HepG2 (cell line): ENCODE data around the gene ARL16. TPM values are rescaled to one million over a fixed set of nuclear protein-coding genes. Genes with fewer than 3 reads are reported as not detected.

ENCODE experiments used
- EHMT2 ChIP-seq: fragments of 200-600 bp; sonication (generic); IDR thresholded peaks from 2 replicates; pipeline ENCODE4 v1.7.0; 2017; ENCODE audit warnings: antibody characterized with exemption, low read depth, low read length, borderline replicate concordance
- ELF1 ChIP-seq: sonication (generic); formaldehyde crosslinking; IDR thresholded peaks from 2 replicates; pipeline ENCODE4 v1.4.0; 2020; ENCODE audit warnings: missing genetic modification reagents
- GTF2F1 ChIP-seq: fragments of 150-350 bp; IDR thresholded peaks from 2 replicates; pipeline ENCODE4 v1.6.1; 2014; ENCODE audit warnings: low read length
- HNF1A ChIP-seq, 2 experiments: sonication (generic) in 1 of 2; formaldehyde crosslinking in 1 of 2; IDR thresholded peaks; 2 replicates each; pipeline versions ENCODE4 v1.4.0 to v1.6.1; 2016 to 2020; ENCODE audit warnings: borderline replicate concordance in 1 of 2, low read depth in 1 of 2, mild to moderate bottlenecking in 1 of 2, missing genetic modification reagents in 1 of 2
- HNF4G ChIP-seq, 2 experiments: sonication (generic) in 1 of 2; formaldehyde crosslinking in 1 of 2; IDR thresholded peaks; 2 replicates each; pipeline versions ENCODE4 v1.4.0 to v1.6.1; 2011 to 2020; ENCODE audit warnings: borderline replicate concordance in 2 of 2, low read depth in 2 of 2, mild to moderate bottlenecking in 2 of 2, low read length in 1 of 2, missing genetic modification reagents in 1 of 2, moderate library complexity in 1 of 2
- KLF16 ChIP-seq, 2 experiments: sonication (generic) in 1 of 2; formaldehyde crosslinking in 1 of 2; IDR thresholded peaks; 2 replicates each; pipeline versions ENCODE4 v1.6.1 to v1.8.0; 2016 to 2023; ENCODE audit warnings: missing genetic modification reagents in 2 of 2, missing compliant biosample characterization in 1 of 2
- MED8 ChIP-seq: sonication (generic); formaldehyde crosslinking; IDR thresholded peaks from 2 replicates; pipeline ENCODE4 v1.8.1; 2023; ENCODE audit warnings: mild to moderate bottlenecking, missing genetic modification reagents; ENCODE audit not compliant: insufficient replicate concordance
- MLLT10 ChIP-seq: sonication (generic); formaldehyde crosslinking; IDR thresholded peaks from 2 replicates; pipeline ENCODE4 v1.4.0; 2020; ENCODE audit warnings: missing genetic modification reagents
- SMARCC2 ChIP-seq: fragments of 450-650 bp; IDR thresholded peaks from 2 replicates; pipeline ENCODE4 v1.6.1; 2017; ENCODE audit warnings: antibody characterized with exemption, mild to moderate bottlenecking
- ZBTB46 ChIP-seq: sonication (generic); formaldehyde crosslinking; IDR thresholded peaks from 2 replicates; pipeline ENCODE4 v1.4.0; 2020; ENCODE audit warnings: mild to moderate bottlenecking, missing genetic modification reagents, borderline replicate concordance
- ZNF451 ChIP-seq: sonication (generic); formaldehyde crosslinking; IDR thresholded peaks from 2 replicates; pipeline ENCODE4 v1.5.0; 2020; ENCODE audit warnings: mild to moderate bottlenecking, missing genetic modification reagents
- ZNF616 ChIP-seq: sonication (generic); formaldehyde crosslinking; IDR thresholded peaks from 2 replicates; pipeline ENCODE4 v1.5.0; 2020; ENCODE audit warnings: low read depth, mild to moderate bottlenecking, missing genetic modification reagents
- ZNF709 ChIP-seq: sonication (generic); formaldehyde crosslinking; IDR thresholded peaks from 2 replicates; pipeline ENCODE4 v1.5.0; 2020; ENCODE audit warnings: mild to moderate bottlenecking, missing genetic modification reagents
- polyA plus RNA-seq, 8 experiments: library from polyadenylated mRNA; depleted of rRNA in 3 of 8; stranded (reverse) in 7 of 8; unstranded in 1 of 8; fragments of >200 nt; fragmentation: Illumina TruSeq in 4 of 8; extraction: Trizol in 4 of 8; gene quantifications; 2 replicates each; pipeline versions ENCODE4 v1.2.1 to v1.2.3, GENCODE V29; 2011 to 2016; ENCODE audit warnings: low read depth in 4 of 8, missing spikeins in 1 of 8, mixed read lengths in 1 of 8; ENCODE audit not compliant: insufficient read depth in 1 of 8
- total RNA-seq, 5 experiments: library from RNA; depleted of rRNA; stranded (reverse); fragments of >200 nt; fragmentation: Illumina TruSeq; extraction: Trizol; gene quantifications; 2 replicates each; pipeline ENCODE4 v1.2.3, GENCODE V29; 2016; ENCODE audit warnings: low read depth in 1 of 5
- TF ChIP-seq, protein P1 (sequence below): sonication (generic); formaldehyde crosslinking; IDR thresholded peaks from 2 replicates; pipeline ENCODE4 v1.4.0; 2020; ENCODE audit warnings: missing genetic modification reagents
- TF ChIP-seq, protein P2 (sequence below): sonication (generic); formaldehyde crosslinking; IDR thresholded peaks from 2 replicates; pipeline ENCODE4 v1.4.0; 2020; ENCODE audit warnings: missing genetic modification reagents
- TF ChIP-seq, protein P3 (sequence below): sonication (generic); IDR thresholded peaks from 2 replicates; pipeline ENCODE4 v1.6.1; 2016; ENCODE audit warnings: low read depth, borderline replicate concordance

ARL16 gene
- total and polyA plus RNA-seq, 2 of the 13 experiments (the other 11 are each of a cell fraction or from before 2014, with no cell fraction given): 20.8 to 30.8 TPM

- TF ChIP-seq HNF1A (IDR thresholded peaks at IDR 0.05; ENCODE audit: low read depth) (no peak), HNF1A (CRISPR knock-in tag; IDR thresholded peaks at IDR 0.05; ENCODE audit: borderline replicate concordance) (no peak), MED8 (CRISPR knock-in tag) (no peak), ZNF709 (CRISPR knock-in tag) (no peak), EHMT2 (no peak), ELF1 (CRISPR knock-in tag) (0 out of 2 replicates have a peak, but pooled peaks have one; percentile 12), GTF2F1 (no peak), MLLT10 (CRISPR knock-in tag) (no peak), SMARCC2 (no peak), ZBTB46 (CRISPR knock-in tag) (no peak), ZNF451 (CRISPR knock-in tag) (no peak), HNF4G (IDR thresholded peaks at IDR 0.05; ENCODE audit: borderline replicate concordance, low read depth, low read length) (no peak), HNF4G (CRISPR knock-in tag; IDR thresholded peaks at IDR 0.05; ENCODE audit: borderline replicate concordance, low read depth) (no peak), KLF16 (CRISPR knock-in tag; IDR thresholded peaks at IDR 0.05) (no peak), ZNF616 (CRISPR knock-in tag) (0 out of 2 replicates have a peak, but pooled peaks have one; percentile 35)
- TF ChIP-seq, protein P1, sequence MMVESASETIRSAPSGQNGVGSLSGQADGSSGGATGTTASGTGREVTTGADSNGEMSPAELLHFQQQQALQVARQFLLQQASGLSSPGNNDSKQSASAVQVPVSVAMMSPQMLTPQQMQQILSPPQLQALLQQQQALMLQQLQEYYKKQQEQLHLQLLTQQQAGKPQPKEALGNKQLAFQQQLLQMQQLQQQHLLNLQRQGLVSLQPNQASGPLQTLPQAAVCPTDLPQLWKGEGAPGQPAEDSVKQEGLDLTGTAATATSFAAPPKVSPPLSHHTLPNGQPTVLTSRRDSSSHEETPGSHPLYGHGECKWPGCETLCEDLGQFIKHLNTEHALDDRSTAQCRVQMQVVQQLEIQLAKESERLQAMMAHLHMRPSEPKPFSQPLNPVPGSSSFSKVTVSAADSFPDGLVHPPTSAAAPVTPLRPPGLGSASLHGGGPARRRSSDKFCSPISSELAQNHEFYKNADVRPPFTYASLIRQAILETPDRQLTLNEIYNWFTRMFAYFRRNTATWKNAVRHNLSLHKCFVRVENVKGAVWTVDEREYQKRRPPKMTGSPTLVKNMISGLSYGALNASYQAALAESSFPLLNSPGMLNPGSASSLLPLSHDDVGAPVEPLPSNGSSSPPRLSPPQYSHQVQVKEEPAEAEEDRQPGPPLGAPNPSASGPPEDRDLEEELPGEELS (CRISPR knock-in tag): 0 out of 2 replicates have a peak, but pooled peaks have one; percentile 15
- TF ChIP-seq, protein P2, sequence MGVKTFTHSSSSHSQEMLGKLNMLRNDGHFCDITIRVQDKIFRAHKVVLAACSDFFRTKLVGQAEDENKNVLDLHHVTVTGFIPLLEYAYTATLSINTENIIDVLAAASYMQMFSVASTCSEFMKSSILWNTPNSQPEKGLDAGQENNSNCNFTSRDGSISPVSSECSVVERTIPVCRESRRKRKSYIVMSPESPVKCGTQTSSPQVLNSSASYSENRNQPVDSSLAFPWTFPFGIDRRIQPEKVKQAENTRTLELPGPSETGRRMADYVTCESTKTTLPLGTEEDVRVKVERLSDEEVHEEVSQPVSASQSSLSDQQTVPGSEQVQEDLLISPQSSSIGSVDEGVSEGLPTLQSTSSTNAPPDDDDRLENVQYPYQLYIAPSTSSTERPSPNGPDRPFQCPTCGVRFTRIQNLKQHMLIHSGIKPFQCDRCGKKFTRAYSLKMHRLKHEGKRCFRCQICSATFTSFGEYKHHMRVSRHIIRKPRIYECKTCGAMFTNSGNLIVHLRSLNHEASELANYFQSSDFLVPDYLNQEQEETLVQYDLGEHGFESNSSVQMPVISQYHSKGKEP: no peak
- TF ChIP-seq, protein P3, sequence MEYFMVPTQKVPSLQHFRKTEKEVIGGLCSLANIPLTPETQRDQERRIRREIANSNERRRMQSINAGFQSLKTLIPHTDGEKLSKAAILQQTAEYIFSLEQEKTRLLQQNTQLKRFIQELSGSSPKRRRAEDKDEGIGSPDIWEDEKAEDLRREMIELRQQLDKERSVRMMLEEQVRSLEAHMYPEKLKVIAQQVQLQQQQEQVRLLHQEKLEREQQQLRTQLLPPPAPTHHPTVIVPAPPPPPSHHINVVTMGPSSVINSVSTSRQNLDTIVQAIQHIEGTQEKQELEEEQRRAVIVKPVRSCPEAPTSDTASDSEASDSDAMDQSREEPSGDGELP: peak; percentile 54; the same call in 1 of the 2 replicates
Measured at GRCh38 chr17:81652906-81653771, 30.5 kb downstream of the ARL16 start (continued).
